ENCODE data around the gene HTR4.

The HTR4 gene

GRCh38 chr5:148639081-148639480 lies 15.2 kb downstream of the HTR4 start:
- no peak for TF ChIP-seq POLR2A (IDR thresholded peaks at IDR 0.05; ENCODE audit: low read depth, low read length)
- no peak for DNase-seq (ENCODE audit: insufficient read length, low spot score)
- FAIRE-seq: no peak

GRCh38 chr5:148636353-148636752 lies 18.0 kb downstream of the HTR4 start:
- no peak for FAIRE-seq
- TF ChIP-seq POLR2A (IDR thresholded peaks at IDR 0.05; ENCODE audit: low read depth, low read length): no peak
- no peak for DNase-seq (ENCODE audit: insufficient read length, low spot score)

- TF ChIP-seq POLR2A (IDR thresholded peaks at IDR 0.05; ENCODE audit: low read depth, low read length): no peak
- FAIRE-seq: no peak
- no peak for DNase-seq (ENCODE audit: insufficient read length, low spot score)
Observed at GRCh38 chr5:148635321-148636083, 18.8 kb downstream of the HTR4 start.

- no peak for FAIRE-seq
- DNase-seq (ENCODE audit: insufficient read length, low spot score): no peak
- no peak for TF ChIP-seq POLR2A (IDR thresholded peaks at IDR 0.05; ENCODE audit: low read depth, low read length)
Observed at GRCh38 chr5:148633067-148633377, 21.3 kb downstream of the HTR4 start.

GRCh38 chr5:148632255-148633066 lies 21.9 kb downstream of the HTR4 start:
- no peak for DNase-seq (ENCODE audit: insufficient read length, low spot score)
- TF ChIP-seq POLR2A (IDR thresholded peaks at IDR 0.05; ENCODE audit: low read depth, low read length): no peak
- FAIRE-seq: no peak

GRCh38 chr5:148626986-148627385 lies 27.3 kb downstream of the HTR4 start:
- TF ChIP-seq POLR2A (IDR thresholded peaks at IDR 0.05; ENCODE audit: low read depth, low read length): no peak
- DNase-seq (ENCODE audit: insufficient read length, low spot score): no peak
- FAIRE-seq: no peak

- no peak for DNase-seq (ENCODE audit: insufficient read length, low spot score)
- FAIRE-seq: no peak
- TF ChIP-seq POLR2A (IDR thresholded peaks at IDR 0.05; ENCODE audit: low read depth, low read length): no peak
Observed at GRCh38 chr5:148626081-148626613, 28.2 kb downstream of the HTR4 start.

- DNase-seq (ENCODE audit: insufficient read length, low spot score) (no peak), FAIRE-seq (no peak)
- TF ChIP-seq POLR2A (IDR thresholded peaks at IDR 0.05; ENCODE audit: low read depth, low read length): no peak
Observed at GRCh38 chr5:148625250-148625649, 29.1 kb downstream of the HTR4 start.

- no peak for FAIRE-seq
- TF ChIP-seq POLR2A (IDR thresholded peaks at IDR 0.05; ENCODE audit: low read depth, low read length): no peak
- DNase-seq (ENCODE audit: insufficient read length, low spot score): no peak
Observed at GRCh38 chr5:148623741-148624140, 30.6 kb downstream of the HTR4 start.

- DNase-seq (ENCODE audit: insufficient read length, low spot score) (no peak), FAIRE-seq (no peak)
- no peak for TF ChIP-seq POLR2A (IDR thresholded peaks at IDR 0.05; ENCODE audit: low read depth, low read length)
Observed at GRCh38 chr5:148623101-148623500, 31.2 kb downstream of the HTR4 start.

GRCh38 chr5:148620696-148621095 lies 33.6 kb downstream of the HTR4 start:
- no peak for FAIRE-seq
- TF ChIP-seq POLR2A (IDR thresholded peaks at IDR 0.05; ENCODE audit: low read depth, low read length): no peak
- DNase-seq (ENCODE audit: insufficient read length, low spot score): no peak

- FAIRE-seq (no peak), DNase-seq (ENCODE audit: insufficient read length, low spot score) (no peak)
- TF ChIP-seq POLR2A (IDR thresholded peaks at IDR 0.05; ENCODE audit: low read depth, low read length): no peak
Observed at GRCh38 chr5:148620091-148620490, 34.2 kb downstream of the HTR4 start.

- DNase-seq (ENCODE audit: insufficient read length, low spot score): no peak
- no peak for TF ChIP-seq POLR2A (IDR thresholded peaks at IDR 0.05; ENCODE audit: low read depth, low read length)
- FAIRE-seq: no peak
Observed at GRCh38 chr5:148619484-148619883, 34.8 kb downstream of the HTR4 start.

- TF ChIP-seq POLR2A (IDR thresholded peaks at IDR 0.05; ENCODE audit: low read depth, low read length): no peak
- DNase-seq (ENCODE audit: insufficient read length, low spot score): no peak
- FAIRE-seq: no peak
Observed at GRCh38 chr5:148615644-148616275, 38.6 kb downstream of the HTR4 start.

Data from H54 (cell line).